ENCODE data around the gene KIF5B. TPM values are rescaled to one million over a fixed set of nuclear protein-coding genes. Genes with fewer than 3 reads are reported as not detected.

The KIF5B gene
- total and polyA plus RNA-seq, 2 donors (not counting 1 experiment from before 2014, with no cell fraction given) = 9.5 to 44.1 TPM

DNA sequence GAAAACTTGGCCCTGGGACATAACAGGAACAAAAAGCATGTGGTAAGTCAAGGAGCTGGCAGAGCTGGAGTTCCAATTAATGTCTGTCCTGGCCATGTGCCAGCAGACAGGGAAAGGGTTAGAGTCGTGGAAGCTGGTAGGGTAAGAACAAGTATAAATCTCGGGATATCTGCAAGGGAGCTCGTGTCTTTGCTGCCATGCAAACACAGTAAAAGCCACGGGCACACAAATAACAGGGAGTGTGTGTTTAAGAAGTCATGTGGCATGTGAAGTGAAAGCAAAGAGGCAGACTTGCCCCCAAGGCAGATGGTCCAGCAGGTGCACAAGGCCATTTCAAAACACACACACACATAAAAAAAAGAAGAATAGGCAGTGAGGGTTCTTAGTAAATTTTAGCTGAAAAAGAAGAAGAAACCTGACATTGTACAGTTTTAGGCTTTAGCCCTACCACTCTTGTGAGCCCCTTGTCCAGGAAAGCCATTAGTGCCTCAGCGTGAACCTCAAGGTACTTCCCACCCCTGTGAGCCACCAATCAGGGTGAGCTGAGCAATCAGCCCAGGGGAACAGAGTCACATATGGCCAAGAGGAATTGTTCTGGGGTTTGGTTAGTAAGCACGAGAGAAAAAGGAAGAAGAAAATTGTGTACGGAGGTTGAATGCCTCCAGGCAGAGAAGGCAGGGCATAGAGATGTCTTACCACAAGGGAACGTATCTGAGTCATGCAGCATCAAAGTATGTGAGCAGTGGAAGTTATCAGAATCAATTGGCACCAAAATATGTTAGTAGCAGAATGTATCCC lies 94.7 kb downstream of the KIF5B start:
- 53% methylated on average over 7 of the region's 8 CpGs for WGBS (ENCODE audit: insufficient coverage)
- Histone ChIP-seq H3K27me3 (replicated peaks in 1 of 4; ENCODE audit: control extremely low read depth in 1 of 4, control insufficient read depth in 3 of 4, insufficient read depth in 4 of 4, low read length in 3 of 4) (no peaks in the 10 kb centered on the region), H3K4me3 (ENCODE audit: control extremely low read depth in 1 of 5, extremely low read depth in 1 of 5, insufficient read depth in 1 of 5, low read depth in 2 of 5, low read length in 4 of 5) (no peak overlapping the region), H4K20me1 (ENCODE audit: control insufficient read depth, insufficient read depth, low read length, poor library complexity, severe bottlenecking) (no peaks in the 10 kb centered on the region), H3K4me2 (replicated peaks; ENCODE audit: low read depth, low read length, poor library complexity, severe bottlenecking) (peak overlapping the region; percentile 32), H2AFZ (ENCODE audit: insufficient read depth, low read depth, low read length, poor library complexity, severe bottlenecking) (peak overlapping the region; percentile 9), H3K9me3 (ENCODE audit: control extremely low read depth in 1 of 3, control insufficient read depth in 2 of 3, insufficient read depth in 1 of 3, low read length in 2 of 3) (no peaks in the 10 kb centered on the region), H3K9ac (ENCODE audit: low read length) (no peak overlapping the region), H3K36me3 (replicated peaks in 1 of 2; ENCODE audit: control extremely low read depth in 1 of 2, control insufficient read depth in 1 of 2, extremely low read depth in 1 of 2, insufficient read depth in 2 of 2, low read length in 1 of 2) (no peaks in the 10 kb centered on the region), H3K79me2 (ENCODE audit: control insufficient read depth, insufficient read depth, low read length) (no peaks in the 10 kb centered on the region), H3K27ac (ENCODE audit: low read length in 2 of 2) (no peak overlapping the region), H3K4me1 (ENCODE audit: control insufficient read depth in 2 of 2, insufficient read depth in 2 of 2, low read length in 2 of 2) (peaks cover 4 to 13% of the 10 kb centered on the region in 2 donors)
- no peak for TF ChIP-seq EZH2 (IDR thresholded peaks at IDR 0.05; ENCODE audit: borderline replicate concordance, insufficient read depth, low read depth, low read length, poor library complexity, severe bottlenecking)
- TF ChIP-seq, protein P1, sequence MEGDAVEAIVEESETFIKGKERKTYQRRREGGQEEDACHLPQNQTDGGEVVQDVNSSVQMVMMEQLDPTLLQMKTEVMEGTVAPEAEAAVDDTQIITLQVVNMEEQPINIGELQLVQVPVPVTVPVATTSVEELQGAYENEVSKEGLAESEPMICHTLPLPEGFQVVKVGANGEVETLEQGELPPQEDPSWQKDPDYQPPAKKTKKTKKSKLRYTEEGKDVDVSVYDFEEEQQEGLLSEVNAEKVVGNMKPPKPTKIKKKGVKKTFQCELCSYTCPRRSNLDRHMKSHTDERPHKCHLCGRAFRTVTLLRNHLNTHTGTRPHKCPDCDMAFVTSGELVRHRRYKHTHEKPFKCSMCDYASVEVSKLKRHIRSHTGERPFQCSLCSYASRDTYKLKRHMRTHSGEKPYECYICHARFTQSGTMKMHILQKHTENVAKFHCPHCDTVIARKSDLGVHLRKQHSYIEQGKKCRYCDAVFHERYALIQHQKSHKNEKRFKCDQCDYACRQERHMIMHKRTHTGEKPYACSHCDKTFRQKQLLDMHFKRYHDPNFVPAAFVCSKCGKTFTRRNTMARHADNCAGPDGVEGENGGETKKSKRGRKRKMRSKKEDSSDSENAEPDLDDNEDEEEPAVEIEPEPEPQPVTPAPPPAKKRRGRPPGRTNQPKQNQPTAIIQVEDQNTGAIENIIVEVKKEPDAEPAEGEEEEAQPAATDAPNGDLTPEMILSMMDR (IDR thresholded peaks at IDR 0.05) = no peak
- Mint-ChIP-seq H3K9me3 (ENCODE audit: insufficient read depth) (no peaks in the 10 kb centered on the region), H3K4me3 (no peak overlapping the region), H3K27ac (no peak overlapping the region), H3K27me3 (no peaks in the 10 kb centered on the region), H3K4me1 (peaks cover 16% of the 10 kb centered on the region)
- intact Hi-C loops (cut with micrococcal nuclease) = no loop called here
- ATAC-seq (ENCODE audit: low read depth) = peak; percentile 28
- ChIA-PET CTCF (no interaction called here), POLR2A (no interaction called here)
- DNase-seq = peak; percentile 16

DNA sequence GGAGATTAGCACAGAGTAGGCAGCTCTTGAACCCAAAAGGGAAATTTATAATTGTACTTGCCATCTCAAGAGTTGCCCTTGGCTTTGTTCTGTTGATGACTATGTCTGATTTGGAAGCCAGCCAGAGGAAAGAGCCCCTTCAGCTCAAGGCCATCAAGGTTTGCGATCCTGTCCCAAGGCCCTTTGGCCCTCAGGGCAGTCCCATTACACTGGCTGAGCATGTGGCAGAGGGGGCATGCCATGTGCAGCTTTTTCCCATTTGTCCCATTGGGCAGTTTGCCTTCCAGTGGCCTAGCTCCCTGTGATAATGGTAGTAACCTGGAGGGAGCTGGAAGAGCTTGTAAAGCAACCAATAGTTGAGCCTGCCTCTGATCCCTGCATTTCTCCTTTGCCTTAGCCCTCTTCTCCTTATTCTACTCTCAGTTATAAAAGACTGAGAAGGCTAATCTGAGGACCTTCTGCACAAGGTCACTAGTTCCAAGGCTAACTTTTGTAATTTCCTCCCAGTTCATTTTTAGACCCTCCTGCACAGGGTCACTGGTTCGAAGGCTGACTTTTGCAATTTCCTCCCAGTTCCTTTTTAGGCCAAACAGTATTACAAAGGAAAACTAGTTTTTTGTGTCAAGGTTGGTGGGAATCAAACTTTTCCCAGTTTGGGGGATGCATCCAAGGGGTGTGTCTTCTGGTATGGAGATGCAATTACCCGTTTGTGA lies 96.6 kb downstream of the KIF5B start:
- POLR2A ChIA-PET = no interaction called here
- 100% methylated on average over 1 of the region's 3 CpGs for WGBS (ENCODE audit: insufficient coverage)
- no peak overlapping the region for H3K4me3 Mint-ChIP-seq

More for the DNA sequence above, 96.6 kb downstream of the KIF5B start:
- no peak overlapping the region for H3K27ac Mint-ChIP-seq
- Histone ChIP-seq H3K9ac (ENCODE audit: low read length) (no peak overlapping the region), H2AFZ (ENCODE audit: insufficient read depth, low read depth, low read length, poor library complexity, severe bottlenecking) (no peak overlapping the region), H3K9me3 (ENCODE audit: control extremely low read depth in 1 of 3, control insufficient read depth in 2 of 3, insufficient read depth in 1 of 3, low read length in 2 of 3) (peaks cover 0 to 8% (median 0%) of the 10 kb centered on the region in 3 donors), H3K4me2 (replicated peaks; ENCODE audit: low read depth, low read length, poor library complexity, severe bottlenecking) (no peak overlapping the region), H3K4me3 (ENCODE audit: control extremely low read depth in 1 of 5, extremely low read depth in 1 of 5, insufficient read depth in 1 of 5, low read depth in 2 of 5, low read length in 4 of 5) (no peak overlapping the region), H3K27ac (ENCODE audit: low read length in 2 of 2) (no peak overlapping the region), H3K79me2 (ENCODE audit: control insufficient read depth, insufficient read depth, low read length) (no peaks in the 10 kb centered on the region), H3K4me1 (ENCODE audit: control insufficient read depth in 2 of 2, insufficient read depth in 2 of 2, low read length in 2 of 2) (peaks cover 4 to 13% of the 10 kb centered on the region in 2 donors), H3K27me3 (replicated peaks in 1 of 4; ENCODE audit: control extremely low read depth in 1 of 4, control insufficient read depth in 3 of 4, insufficient read depth in 4 of 4, low read length in 3 of 4) (no peaks in the 10 kb centered on the region), H3K36me3 (replicated peaks in 1 of 2; ENCODE audit: control extremely low read depth in 1 of 2, control insufficient read depth in 1 of 2, extremely low read depth in 1 of 2, insufficient read depth in 2 of 2, low read length in 1 of 2) (no peaks in the 10 kb centered on the region), H4K20me1 (ENCODE audit: control insufficient read depth, insufficient read depth, low read length, poor library complexity, severe bottlenecking) (no peaks in the 10 kb centered on the region)
- no peak for TF ChIP-seq EZH2 (IDR thresholded peaks at IDR 0.05; ENCODE audit: borderline replicate concordance, insufficient read depth, low read depth, low read length, poor library complexity, severe bottlenecking)
- TF ChIP-seq, protein P1 (IDR thresholded peaks at IDR 0.05) = no peak
- CTCF ChIA-PET = no interaction called here
- no peak for DNase-seq
- peaks cover 1% of the 10 kb centered on the region for H3K9me3 Mint-ChIP-seq (ENCODE audit: insufficient read depth)
- no peaks in the 10 kb centered on the region for H3K27me3 Mint-ChIP-seq
- H3K4me1 Mint-ChIP-seq = peaks cover 16% of the 10 kb centered on the region
- intact Hi-C loops (cut with micrococcal nuclease) = no loop called here
- no peak for ATAC-seq (ENCODE audit: low read depth)
